ENCODE results near the gene CACNB2.

DNA sequence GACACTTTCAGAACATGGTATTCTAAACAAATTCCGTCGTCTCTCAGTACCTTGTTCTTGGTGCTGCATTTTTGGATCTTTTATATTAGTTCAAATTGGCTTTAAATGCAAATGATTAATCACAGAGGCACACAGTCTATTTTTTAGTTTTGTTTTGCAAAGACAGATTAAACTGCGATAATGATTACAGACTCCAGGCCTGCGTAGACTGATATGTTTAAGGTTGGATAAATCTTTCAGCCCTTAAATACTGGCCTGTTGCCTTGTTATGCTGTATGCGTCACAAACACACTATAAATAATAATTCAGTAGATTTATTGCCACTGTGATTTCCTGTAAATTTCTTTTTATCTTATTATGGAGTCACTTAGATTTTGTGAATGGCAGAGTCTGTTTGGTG is 19.3 kb downstream of the CACNB2 start:
- no peak for TF ChIP-seq POLR2AphosphoS5 (IDR thresholded peaks at IDR 0.05)
- no peak for TF ChIP-seq POLR2A (IDR thresholded peaks at IDR 0.05)

Data from gastroesophageal sphincter (tissue), 2 donors.